ENCODE results near the gene RAD51B.
"Not testable (repeated sequence)": the region's sequence is repeated elsewhere in the genome, so short reads cannot be mapped to it uniquely, and the experiment has no call there.

The RAD51B gene

DNA sequence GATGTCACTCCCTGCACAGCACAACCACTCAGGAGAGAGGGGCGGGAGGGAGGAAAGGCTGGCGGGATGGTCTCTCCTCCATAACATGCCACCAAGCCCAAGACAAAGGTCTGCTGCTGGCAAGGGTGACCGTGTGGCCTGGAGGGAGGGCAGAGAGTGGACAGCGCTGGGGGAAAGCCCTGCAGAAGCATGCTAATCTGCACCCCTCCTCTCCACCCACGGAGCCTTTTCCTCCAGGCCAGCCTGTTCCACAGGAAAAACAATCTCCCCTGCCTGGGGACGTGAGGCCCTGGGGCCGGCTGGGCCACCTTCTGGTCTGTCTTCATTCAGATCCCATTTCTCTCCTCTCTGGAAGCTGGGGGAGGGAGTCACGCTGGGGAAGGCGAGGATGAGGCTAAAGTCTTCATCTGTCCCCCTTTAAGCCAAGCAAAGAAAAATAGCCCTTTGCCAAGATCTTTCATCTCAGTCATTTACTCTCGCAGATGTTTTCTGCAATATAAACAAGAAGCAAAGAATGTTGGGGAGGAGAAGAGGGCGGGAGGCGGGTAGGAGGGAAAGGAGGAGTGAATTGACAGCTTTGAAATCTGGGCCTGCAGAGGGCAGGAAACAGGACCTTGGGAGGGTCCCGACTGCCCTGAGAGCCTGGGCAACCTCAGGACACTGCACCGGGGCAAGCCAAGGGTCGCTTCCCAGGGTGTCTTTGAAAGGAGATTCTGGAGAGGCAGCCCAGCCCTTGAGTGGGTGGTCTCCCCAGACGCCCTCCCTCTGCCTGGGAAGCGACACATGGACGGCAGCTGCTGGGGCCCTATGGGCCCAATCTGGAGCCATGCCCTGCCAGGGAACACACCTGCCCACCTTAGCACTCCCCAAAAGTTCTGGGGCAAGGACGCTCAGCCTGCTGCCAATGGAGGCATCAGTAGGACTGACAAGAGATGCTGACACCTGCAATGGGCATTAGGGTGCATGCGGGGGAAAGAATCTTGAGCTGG lies 839.7 kb downstream of the RAD51B start:
- no peak for DNase-seq (ENCODE audit: low read depth)

DNA sequence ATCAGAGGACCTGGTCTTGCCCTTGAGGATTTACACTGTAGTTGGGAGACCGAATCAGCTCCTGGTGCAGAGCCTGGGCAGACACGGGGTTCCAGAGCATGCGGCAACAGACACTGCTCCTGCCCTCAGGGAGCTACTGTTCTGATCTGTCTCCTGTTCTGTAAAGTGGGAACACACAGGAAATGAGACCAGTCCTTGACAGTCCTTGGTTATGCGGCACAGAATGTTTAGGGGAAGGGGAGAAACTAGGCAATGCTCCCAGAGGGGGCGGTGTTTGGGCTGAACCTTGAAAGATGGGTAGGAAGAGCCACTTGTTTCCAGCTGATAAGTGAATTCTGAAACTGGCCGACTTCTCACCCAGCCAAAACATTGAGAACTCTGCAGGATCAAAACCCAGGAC lies 840.9 kb downstream of the RAD51B start:
- no peak for DNase-seq (ENCODE audit: low read depth)

- no peak for DNase-seq (ENCODE audit: low read depth)
These were observed 841.9 kb downstream of the RAD51B start for GRCh38 chr14:68661226-68662225.

DNA sequence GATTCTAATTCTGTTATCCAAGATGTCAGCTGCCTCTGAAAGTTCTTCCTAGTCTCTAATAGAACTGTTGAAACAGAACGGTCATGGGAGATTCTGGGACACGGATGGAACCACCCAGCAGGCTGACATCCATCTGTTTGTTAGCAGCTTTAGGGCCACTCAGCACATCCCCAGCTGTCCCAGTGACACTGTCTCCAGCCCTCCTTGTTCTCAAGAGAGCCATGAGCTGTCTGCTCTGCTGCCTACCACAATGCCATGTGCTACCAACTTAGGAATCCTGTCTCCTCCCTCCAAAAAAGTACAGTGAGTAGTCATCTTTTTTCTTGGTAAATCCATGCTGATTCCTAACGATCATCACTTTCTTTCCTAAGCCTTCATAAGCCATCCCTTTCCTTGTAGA lies 842.8 kb downstream of the RAD51B start:
- DNase-seq (ENCODE audit: low read depth): no peak

GRCh38 chr14:68662826-68663225 lies 843.2 kb downstream of the RAD51B start:
- not testable (repeated sequence) for DNase-seq (ENCODE audit: low read depth)

GRCh38 chr14:68663385-68664076 lies 844.0 kb downstream of the RAD51B start:
- peak; percentile 80 for DNase-seq (ENCODE audit: low read depth)

GRCh38 chr14:68664225-68664681 lies 844.7 kb downstream of the RAD51B start:
- no peak for DNase-seq (ENCODE audit: low read depth)

- DNase-seq (ENCODE audit: low read depth): no peak
These were observed 845.6 kb downstream of the RAD51B start for GRCh38 chr14:68665131-68665530.

DNA sequence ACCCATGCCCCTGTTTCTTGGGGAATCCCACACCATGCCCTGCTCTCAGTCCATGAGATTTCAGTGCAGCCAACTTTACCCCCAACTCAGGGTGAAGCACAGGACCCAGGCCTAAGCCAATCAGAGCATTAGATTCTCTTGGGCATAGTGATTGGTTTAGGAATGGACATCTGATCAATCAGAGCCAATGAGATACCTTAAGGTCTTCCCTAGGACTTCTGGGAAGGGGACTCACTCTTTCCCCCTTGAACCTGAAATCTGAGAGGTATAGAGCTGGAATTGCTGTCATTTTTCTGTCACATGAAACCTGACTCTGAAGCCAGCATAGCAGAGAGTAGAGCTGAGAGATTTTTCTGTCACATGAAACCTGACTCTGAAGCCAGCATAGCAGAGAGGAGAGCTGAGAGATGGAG lies 846.2 kb downstream of the RAD51B start:
- DNase-seq (ENCODE audit: low read depth): no peak

DNA sequence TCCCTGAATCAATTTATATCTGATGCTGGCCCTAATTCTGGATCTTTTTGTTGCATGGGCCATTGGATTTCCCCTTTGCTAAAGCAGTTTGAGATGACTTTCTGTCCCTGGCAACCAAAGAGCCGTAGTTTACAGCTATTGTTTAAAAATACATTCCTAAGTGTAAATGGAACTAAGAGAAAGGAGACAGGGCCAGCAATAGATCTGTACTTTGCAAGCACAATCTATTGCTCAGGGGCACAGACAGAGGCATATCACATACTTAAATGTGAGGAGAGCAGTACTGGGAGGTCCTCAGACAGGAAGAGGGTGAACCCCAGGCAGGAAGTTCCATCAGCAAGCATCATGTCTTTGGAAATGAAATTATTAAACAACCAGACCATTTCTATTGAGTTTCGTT lies 846.7 kb downstream of the RAD51B start:
- no peak for DNase-seq (ENCODE audit: low read depth)

DNA sequence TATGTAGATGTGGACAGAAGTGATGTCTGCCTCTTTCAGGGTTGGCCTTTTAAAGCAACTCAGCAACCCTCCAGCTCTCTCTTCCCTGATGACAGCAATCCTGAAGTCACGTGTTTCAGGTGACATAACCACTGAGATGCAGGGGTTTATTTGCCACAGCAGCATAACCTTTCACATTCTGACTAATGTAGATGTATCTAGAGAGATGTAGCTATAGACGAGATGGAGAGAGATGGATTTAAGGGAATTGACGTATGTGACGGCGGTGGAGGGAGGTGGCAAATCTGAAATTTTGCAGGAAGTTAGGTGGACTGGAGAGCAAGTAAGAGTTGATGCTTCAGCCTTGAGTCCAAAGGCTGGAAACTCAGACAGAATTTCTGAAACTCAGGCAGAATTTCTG lies 847.3 kb downstream of the RAD51B start:
- no peak for DNase-seq (ENCODE audit: low read depth)

DNA sequence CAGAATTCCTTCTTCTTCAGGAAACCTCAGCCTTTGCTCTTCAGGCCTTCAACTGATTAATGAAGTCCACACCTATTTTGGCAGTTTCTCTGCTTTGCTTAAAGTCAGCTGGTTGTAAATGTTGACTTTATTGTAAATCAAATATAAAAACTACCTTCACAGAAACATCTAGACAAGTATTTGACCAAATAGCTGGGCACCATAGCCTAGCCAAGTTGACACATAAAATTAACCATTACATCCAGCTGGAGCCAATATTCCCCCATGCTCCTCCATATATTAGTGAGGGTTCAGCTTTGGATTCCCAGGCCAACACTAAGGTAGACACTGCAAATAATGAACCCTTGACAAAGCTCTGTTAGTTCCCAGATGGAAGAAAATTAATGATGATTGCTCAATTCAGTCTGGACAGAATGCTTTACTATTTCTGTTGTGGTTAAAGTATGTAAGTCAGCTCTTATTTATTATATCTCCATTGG lies 847.8 kb downstream of the RAD51B start:
- DNase-seq (ENCODE audit: low read depth): no peak

DNA sequence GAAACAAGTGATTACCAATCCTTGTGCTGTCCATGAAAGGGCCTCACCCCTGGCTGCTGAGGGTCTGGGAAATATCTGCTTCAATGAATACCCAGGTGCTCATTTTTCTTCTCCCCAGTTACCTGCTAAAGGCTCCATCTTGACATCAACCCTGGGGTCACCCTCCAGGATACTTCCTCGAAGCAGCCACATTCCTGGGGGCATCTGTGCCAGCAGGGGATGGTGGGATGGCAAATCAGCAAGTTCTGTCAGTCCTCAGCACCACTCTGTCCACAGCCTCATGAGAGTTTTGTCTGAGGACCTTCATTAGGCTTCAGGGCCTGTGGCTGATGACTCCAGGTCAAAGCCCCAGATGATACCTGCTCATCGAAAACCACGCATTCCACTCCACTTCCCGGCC lies 848.4 kb downstream of the RAD51B start:
- DNase-seq (ENCODE audit: low read depth): no peak

DNA sequence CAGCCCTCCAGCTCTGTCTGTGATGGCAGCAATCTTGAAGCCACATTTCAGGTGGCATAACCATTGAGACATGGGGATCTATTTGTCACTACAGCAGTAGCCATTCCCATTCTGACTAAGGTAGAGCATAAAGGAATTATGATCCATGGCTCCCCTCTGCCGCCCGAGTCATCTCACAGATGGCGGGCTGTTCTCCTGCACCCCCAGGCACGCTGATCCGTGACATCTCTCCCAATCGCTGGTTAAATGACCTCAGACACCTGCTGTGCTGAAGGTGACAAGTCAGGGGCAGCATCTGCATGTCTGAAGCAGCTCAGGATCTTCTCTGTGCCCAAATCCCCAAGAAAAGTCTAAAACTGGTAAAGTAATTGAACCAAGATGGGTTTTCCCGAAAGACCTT lies 849.0 kb downstream of the RAD51B start:
- DNase-seq (ENCODE audit: low read depth): no peak

DNA sequence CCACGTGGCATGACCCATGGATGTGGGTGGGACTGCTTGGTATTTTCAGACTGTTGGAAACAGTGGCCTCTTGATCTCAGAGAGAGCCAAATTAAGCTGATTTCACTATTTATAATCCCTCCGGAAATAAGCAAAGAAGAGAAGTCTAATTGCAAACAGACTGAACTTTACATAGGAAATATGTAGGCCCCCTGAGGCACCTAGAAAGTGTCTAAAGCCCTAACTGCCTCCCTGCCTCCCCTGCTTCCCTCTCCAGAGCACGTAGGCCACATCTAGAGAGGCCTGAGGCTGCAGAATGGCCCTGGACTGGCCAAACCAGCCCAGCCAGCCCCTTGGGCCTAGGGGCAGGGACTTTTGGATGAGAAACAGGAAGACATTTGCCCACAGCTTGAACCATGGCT lies 849.5 kb downstream of the RAD51B start:
- no peak for DNase-seq (ENCODE audit: low read depth)

GRCh38 chr14:68669603-68670358 lies 850.2 kb downstream of the RAD51B start:
- no peak for DNase-seq (ENCODE audit: low read depth)

DNA sequence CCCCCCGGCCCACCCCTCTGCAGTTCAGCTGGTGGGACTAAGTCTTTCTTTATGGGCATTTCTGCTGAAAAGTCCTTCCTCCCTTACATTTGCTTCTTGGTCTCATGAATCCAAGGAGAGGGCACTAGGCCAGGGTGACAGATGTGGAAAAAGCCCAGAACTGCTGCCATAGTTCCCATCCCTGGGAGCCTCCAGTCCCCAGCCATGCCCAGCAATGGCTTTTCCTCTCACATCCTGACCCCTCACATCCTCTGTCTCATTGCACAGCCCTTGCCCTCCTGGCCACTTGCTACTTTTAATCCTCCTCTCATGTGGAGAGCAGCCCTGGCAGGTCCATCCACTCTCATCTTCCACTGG lies 850.8 kb downstream of the RAD51B start:
- no peak for DNase-seq (ENCODE audit: low read depth)

DNA sequence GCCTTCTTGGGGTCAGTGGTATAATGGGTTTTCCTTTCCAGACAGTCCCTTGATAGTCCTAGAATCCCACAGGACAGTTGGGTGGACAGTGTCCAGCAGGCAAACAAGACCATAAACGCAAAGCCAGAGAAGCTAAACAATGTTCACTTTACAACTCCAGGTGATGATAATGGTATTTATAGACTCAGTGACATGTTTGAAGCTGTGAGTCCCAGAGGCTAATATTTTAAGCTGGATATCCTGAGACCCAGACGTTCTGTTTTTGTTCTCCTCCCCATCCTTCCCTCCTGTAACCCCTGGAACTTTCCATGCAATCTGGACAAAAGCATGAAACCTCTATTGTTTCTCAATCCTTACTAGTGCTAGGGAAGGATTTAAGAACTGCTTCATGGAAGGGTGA lies 852.3 kb downstream of the RAD51B start:
- DNase-seq (ENCODE audit: low read depth): no peak

GRCh38 chr14:68672609-68673285 lies 853.2 kb downstream of the RAD51B start:
- no peak for DNase-seq (ENCODE audit: low read depth)

DNA sequence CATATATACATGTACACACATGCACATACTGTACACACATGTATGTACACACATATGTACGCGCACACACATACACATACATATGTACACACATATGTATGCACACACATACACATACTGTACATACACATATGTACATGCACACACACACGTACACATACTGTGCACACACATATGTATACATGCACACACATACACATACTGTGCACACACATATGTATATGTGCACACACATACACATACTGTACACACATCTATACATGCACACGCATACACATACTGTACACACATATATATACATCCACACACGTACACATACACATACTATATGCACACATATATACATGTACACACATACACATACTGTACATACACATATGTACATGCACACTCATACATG lies 853.9 kb downstream of the RAD51B start:
- DNase-seq (ENCODE audit: low read depth): no peak
